K562 (cell line): ENCODE results near the gene NUDT2. TPM values are rescaled to one million over a fixed set of nuclear protein-coding genes. Genes with fewer than 3 reads are reported as not detected.
"Not testable (repeated sequence)": the region's sequence is repeated elsewhere in the genome, so short reads cannot be mapped to it uniquely, and the experiment has no call there.

Experiments
- ATAC-seq: fragments of 200-7000 bp; cut with Tn5 transposase; 3 replicates; pipeline ENCODE4 v1.9.1; 2020; ENCODE audit warnings: moderate library complexity
- BruUV-seq: library from RNA; stranded (reverse); fragments of 400-500 nt; replicated peaks from 2 replicates; lab custom pipeline; 2021; lab: Mats Ljungman, UMichigan
- CTCF ChIA-PET: fragments of 300-600 bp; formaldehyde crosslinking; extraction: SDS; loops from one replicate; lab custom pipeline; 2021; ENCODE audit warnings: low intra/inter-chr PET ratio; lab: Yijun Ruan, JAX
- POLR2A ChIA-PET: fragments of 300-600, 350-650 bp; sonication (Branson Sonifier 250); formaldehyde crosslinking; extraction: SDS; loops from one replicate; lab custom pipeline; 2021; ENCODE audit warnings: antibody characterized with exemption, inconsistent platforms; lab: Yijun Ruan, JAX
- DNase-seq, 4 experiments: peaks; one replicate each; pipeline versions ENCODE4 v3.0.0 to v3.0.0-alpha.2; 2011 to 2018; ENCODE audit warnings: low spot score in 3 of 4, mixed read lengths in 3 of 4; ENCODE audit errors: extremely low read depth in 1 of 4
- FAIRE-seq: peaks from 2 replicates; lab custom pipeline; 2011; peaks lifted over from hg19 to GRCh38; lab: Jason Lieb, UNC
- H2AFZ ChIP-seq: 2 replicates; pipeline ENCODE4 v1.6.0; 2011; ENCODE audit warnings: low read depth, low read length, control low read depth, inconsistent platforms
- H3K27ac ChIP-seq: fragments of 200-600 bp; 3 replicates; pipeline ENCODE4 v1.8.0; 2011; ENCODE audit warnings: low read depth, mild to moderate bottlenecking, control low read depth, inconsistent platforms, low read length, moderate library complexity, mixed read lengths; ENCODE audit errors: extremely low read depth
- H3K27me3 ChIP-seq, 2 experiments: fragments of 300-600 bp in 1 of 2; 2 replicates in 1 of 2; 3 replicates in 1 of 2; pipeline versions ENCODE4 v1.6.0 to v1.8.0; 2011; ENCODE audit warnings: inconsistent platforms in 2 of 2, low read length in 2 of 2, mild to moderate bottlenecking in 1 of 2, mixed read lengths in 1 of 2, moderate library complexity in 1 of 2; ENCODE audit not compliant: control insufficient read depth in 2 of 2, insufficient read depth in 2 of 2
- H3K36me3 ChIP-seq: fragments of 300-600 bp; 3 replicates; pipeline ENCODE4 v1.8.0; 2011; ENCODE audit warnings: mild to moderate bottlenecking, low read length, inconsistent platforms; ENCODE audit not compliant: control insufficient read depth, insufficient read depth
- H3K4me1 ChIP-seq, 2 experiments: fragments of 200-600 bp in 1 of 2; replicated peaks in 1 of 2; 2 replicates in 1 of 2; 3 replicates in 1 of 2; pipeline versions ENCODE4 v1.5.1 to v1.8.0; 2011; ENCODE audit warnings: inconsistent platforms in 2 of 2, low read length in 2 of 2, mild to moderate bottlenecking in 1 of 2, mixed read lengths in 1 of 2, moderate library complexity in 1 of 2; ENCODE audit not compliant: control insufficient read depth in 2 of 2, insufficient read depth in 2 of 2
- H3K4me2 ChIP-seq: 2 replicates; pipeline ENCODE4 v1.6.1; 2011; ENCODE audit warnings: low read length, control low read depth, inconsistent platforms, mixed read lengths; ENCODE audit not compliant: insufficient read depth
- H3K4me3 ChIP-seq: fragments of 200-600 bp; sonication (generic), shearing (Covaris generic); 2 replicates; pipeline ENCODE4 v1.5.1; 2016; ENCODE audit warnings: control low read depth, inconsistent platforms
- H3K79me2 ChIP-seq: fragments of 200-600 bp; 3 replicates; pipeline ENCODE4 v1.8.0; 2011; ENCODE audit warnings: low read length, inconsistent platforms; ENCODE audit not compliant: control insufficient read depth, insufficient read depth
- H3K9ac ChIP-seq, 2 experiments: 2 replicates each; pipeline versions ENCODE4 v1.6.0 to v1.6.1; 2011; ENCODE audit warnings: low read depth in 2 of 2, low read length in 2 of 2, control low read depth in 1 of 2, inconsistent platforms in 1 of 2, mild to moderate bottlenecking in 1 of 2, mixed read lengths in 1 of 2; ENCODE audit not compliant: insufficient read depth in 1 of 2
- H3K9me1 ChIP-seq: one replicate; pipeline ENCODE4 v1.6.0; 2011; ENCODE audit warnings: inconsistent platforms, mild to moderate bottlenecking, low read length, moderate library complexity; ENCODE audit not compliant: control insufficient read depth, insufficient read depth
- H3K9me3 ChIP-seq: replicated peaks from 2 replicates; pipeline ENCODE4 v1.5.1; 2011; ENCODE audit warnings: low read depth, low read length, inconsistent platforms; ENCODE audit not compliant: control insufficient read depth, insufficient read depth
- H4K20me1 ChIP-seq: replicated peaks from 2 replicates; pipeline ENCODE4 v1.6.1; 2011; ENCODE audit warnings: low read length, inconsistent platforms, mixed read lengths; ENCODE audit not compliant: control insufficient read depth, insufficient read depth
- NCOA1 ChIP-seq: fragments of 450-650 bp; IDR thresholded peaks from 2 replicates; pipeline ENCODE4 v1.6.1; 2016; ENCODE audit warnings: low read depth
- RBM15 ChIP-seq: fragments of 200-400 bp; formaldehyde crosslinking; IDR thresholded peaks from 2 replicates; pipeline ENCODE4 v1.6.1; 2018; ENCODE audit warnings: mild to moderate bottlenecking, low read length, moderate library complexity; ENCODE audit not compliant: insufficient read depth
- STAG1 ChIP-seq: sonication (generic); formaldehyde crosslinking; IDR thresholded peaks from 2 replicates; pipeline ENCODE4 v1.5.0; 2020; ENCODE audit warnings: missing genetic modification reagents, borderline replicate concordance
- TEAD1 ChIP-seq, 2 experiments: fragments of 450-650 bp in 1 of 2; sonication (generic) in 1 of 2; formaldehyde crosslinking; IDR thresholded peaks; 2 replicates each; pipeline versions ENCODE4 v1.4.0 to v1.8.0; 2020 to 2022; ENCODE audit warnings: mild to moderate bottlenecking in 2 of 2, missing genetic modification reagents in 1 of 2
- ZFX ChIP-seq: sonication (generic); formaldehyde crosslinking; IDR thresholded peaks from 2 replicates; pipeline ENCODE4 v1.8.0; 2022; ENCODE audit warnings: mild to moderate bottlenecking, missing genetic modification reagents, moderate library complexity
- ZNF639 ChIP-seq, 2 experiments: fragments of 200-800 bp in 1 of 2; sonication (Bioruptor generic) in 1 of 2; sonication (generic) in 1 of 2; formaldehyde crosslinking in 1 of 2; IDR thresholded peaks in 1 of 2; conservative IDR thresholded peaks in 1 of 2; 2 replicates each; pipeline versions ENCODE4 v1.5.0 to v1.6.1; 2016 to 2020; ENCODE audit warnings: missing compliant biosample characterization in 1 of 2, missing genetic modification characterization in 1 of 2, missing genetic modification reagents in 1 of 2
- WGBS: fragments of 100-300 bp; shearing (Covaris generic); methylation state at CpG from one replicate; pipeline ENCODE4 v1.1.6; 2016; ENCODE audit warnings: low coverage, mixed read lengths; ENCODE audit not compliant: insufficient coverage; ENCODE audit errors: missing lambda C conversion rate; 5-methylcytosine and 5-hydroxymethylcytosine counted together
- in situ Hi-C: fragments of 300-500 bp; cut with MboI; formaldehyde crosslinking; loops from 4 replicates; pipeline ENCODE4 v1.15.0; 2018; ENCODE audit warnings: inconsistent platforms, mixed read lengths
- intact Hi-C: fragments of 100-400 bp; cut with micrococcal nuclease; formaldehyde crosslinking; loops from 2 replicates; pipeline ENCODE4 v1.14.2; 2022
- polyA plus RNA-seq, 8 experiments: library from polyadenylated mRNA; depleted of rRNA in 4 of 8; stranded (reverse) in 5 of 8; unstranded in 3 of 8; fragments of >200 nt; fragmentation: Nextera tagmentation in 2 of 8; fragmentation: Illumina TruSeq in 1 of 8; extraction: Ambion mirVana in 2 of 8; extraction: Trizol in 1 of 8; gene quantifications; 2 replicates each; pipeline versions ENCODE4 v1.2.1 to v1.2.3, GENCODE V29; 2011 to 2014; ENCODE audit warnings: inconsistent platforms in 1 of 8, missing spikeins in 1 of 8
- total RNA-seq, 7 experiments: library from RNA; depleted of rRNA in 6 of 7; stranded (reverse); fragments of >200 nt in 6 of 7; fragmentation: Illumina TruSeq in 2 of 7; extraction: Trizol in 2 of 7; gene quantifications; 2 replicates each; pipeline versions ENCODE4 v1.2.1 to v1.2.3, GENCODE V29; 2011 to 2021; ENCODE audit warnings: low replicate concordance in 1 of 7

NUDT2 gene
- total and polyA plus RNA-seq, 9 of the 15 experiments (the other 6 are each of a cell fraction or from before 2014, with no cell fraction given): 11.5 to 28.1 (median 19.0) TPM

- TF ChIP-seq ZNF639 (CRISPR knock-in tag; conservative IDR thresholded peaks at IDR 0.05 in 1 of 2, IDR thresholded peaks at IDR 0.05 in 1 of 2) (no peak), ZFX (CRISPR knock-in tag) (no peak), RBM15 (no peak), NCOA1 (no peak), STAG1 (CRISPR knock-in tag) (no peak), TEAD1 (CRISPR knock-in tag; IDR thresholded peaks at IDR 0.05) (no peak)
These were observed 36.8 kb upstream of the NUDT2 start (continued) for GRCh38 chr9:34292552-34292951.

DNA sequence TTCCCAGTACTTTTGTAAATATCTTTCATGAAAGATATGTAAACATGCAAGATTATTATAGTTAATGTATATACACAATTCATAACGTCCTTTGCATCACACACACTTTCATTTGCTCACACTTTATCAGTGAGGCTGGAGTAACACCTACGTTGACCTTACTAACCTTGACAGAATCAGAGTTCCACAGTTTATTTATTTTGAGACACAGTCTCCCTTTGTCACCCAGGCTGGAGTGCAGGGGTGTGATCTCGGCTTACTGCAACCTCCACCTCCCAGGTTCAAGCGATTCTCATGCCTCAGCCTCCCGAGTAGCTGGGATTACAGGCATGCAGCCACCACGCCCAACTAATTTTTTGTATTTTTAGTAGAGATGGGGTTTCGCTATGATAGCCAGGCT is 28.3 kb upstream of the NUDT2 start:
- H3K9me1 ChIP-seq, FAIRE-seq, CTCF ChIA-PET, H3K79me2 ChIP-seq, H3K4me2 ChIP-seq, H4K20me1 ChIP-seq, BruUV-seq, H3K9ac ChIP-seq, H3K4me3 ChIP-seq, POLR2A ChIA-PET, intact Hi-C loops, H3K4me1 ChIP-seq, H3K9me3 ChIP-seq, H2AFZ ChIP-seq, in situ Hi-C loops, H3K27me3 ChIP-seq, H3K27ac ChIP-seq, DNase-seq, H3K36me3 ChIP-seq, ATAC-seq: not testable (repeated sequence)
- WGBS: 50% methylated on average over 7 of the region's 7 CpGs

GRCh38 chr9:34308316-34308715 is 21.1 kb upstream of the NUDT2 start:
- 79% methylated on average over 2 of the region's 3 CpGs for WGBS
- H3K36me3 ChIP-seq, intact Hi-C loops, H3K4me1 ChIP-seq, BruUV-seq, H3K27ac ChIP-seq, H3K27me3 ChIP-seq, CTCF ChIA-PET, H4K20me1 ChIP-seq, FAIRE-seq, H2AFZ ChIP-seq, H3K79me2 ChIP-seq, H3K9ac ChIP-seq, in situ Hi-C loops, H3K9me3 ChIP-seq, ATAC-seq, DNase-seq, H3K9me1 ChIP-seq, H3K4me2 ChIP-seq, H3K4me3 ChIP-seq: not testable (repeated sequence)
- POLR2A ChIA-PET: interaction anchor here (0.6 to 1.5 kb wide), 2 partner anchors 9 to 1535 kb away, joined by 4 to 5 read pairs; no protein-coding TSS in a partner anchor
